Smooth muscle cell (in vitro differentiated cells): ENCODE measurements around the gene COL6A2. TPM values are rescaled to one million over a fixed set of nuclear protein-coding genes. Genes with fewer than 3 reads are reported as not detected.

Source experiments
- DNase-seq: peaks from one replicate; lab custom pipeline; 2025; ENCODE audit not compliant: unreplicated experiment; lab: John Stamatoyannopoulos, UW
- H2AFZ ChIP-seq: fragments of 200-600 bp; sonication (generic); 2 replicates; pipeline ENCODE4 v1.6.0; 2016; ENCODE audit warnings: antibody characterized with exemption, low read depth, mild to moderate bottlenecking
- H3F3A ChIP-seq: fragments of 200-600 bp; sonication (generic); 2 replicates; pipeline ENCODE4 v1.6.0; 2017; ENCODE audit warnings: antibody characterized with exemption, low read depth
- H3K27ac ChIP-seq: fragments of 200-600 bp; sonication (generic); 2 replicates; pipeline ENCODE4 v1.5.1; 2016; ENCODE audit warnings: low read depth, mild to moderate bottlenecking
- H3K27me3 ChIP-seq: fragments of 200-600 bp; sonication (generic); 2 replicates; pipeline ENCODE4 v1.6.1; 2016; ENCODE audit warnings: low read depth, mild to moderate bottlenecking
- H3K36me3 ChIP-seq: fragments of 200-600 bp; sonication (generic); 2 replicates; pipeline ENCODE4 v1.5.1; 2016; ENCODE audit warnings: low read depth
- H3K4me1 ChIP-seq: fragments of 200-600 bp; sonication (generic); 2 replicates; pipeline ENCODE4 v1.5.1; 2016; ENCODE audit warnings: low read depth
- H3K4me2 ChIP-seq: fragments of 200-600 bp; sonication (generic); 2 replicates; pipeline ENCODE4 v1.6.0; 2016; ENCODE audit warnings: mild to moderate bottlenecking
- H3K4me3 ChIP-seq: fragments of 200-600 bp; sonication (generic); 2 replicates; pipeline ENCODE4 v1.5.1; 2016; ENCODE audit warnings: mild to moderate bottlenecking
- H3K79me2 ChIP-seq: fragments of 200-600 bp; sonication (generic); 2 replicates; pipeline ENCODE4 v1.6.0; 2016; ENCODE audit warnings: low read depth, mild to moderate bottlenecking
- H3K9ac ChIP-seq: fragments of 200-600 bp; sonication (generic); 2 replicates; pipeline ENCODE4 v1.6.0; 2016; ENCODE audit warnings: low read depth
- H3K9me3 ChIP-seq: fragments of 200-600 bp; sonication (generic); replicated peaks from 2 replicates; pipeline ENCODE4 v1.5.1; 2016; ENCODE audit warnings: low read depth
- H4K20me1 ChIP-seq: fragments of 200-600 bp; sonication (generic); 2 replicates; pipeline ENCODE4 v1.6.0; 2016; ENCODE audit warnings: low read depth
- CTCF ChIP-seq: fragments of 200-600 bp; sonication (generic); IDR thresholded peaks from 2 replicates; pipeline ENCODE4 v1.5.1; 2017; ENCODE audit warnings: borderline replicate concordance, mild to moderate bottlenecking, antibody characterized with exemption; ENCODE audit not compliant: insufficient read depth, poor library complexity, severe bottlenecking
- WGBS: methylation state at CpG from one replicate; pipeline ENCODE4 v1.1.7; 2016; ENCODE audit warnings: low lambda C conversion rate; 5-methylcytosine and 5-hydroxymethylcytosine counted together
- polyA plus RNA-seq: library from polyadenylated mRNA; unstranded; fragments of >200 nt; fragmentation: Nextera tagmentation; extraction: Ambion mirVana; gene quantifications from 2 replicates; pipeline ENCODE4 v1.2.1, GENCODE V29; 2016
- total RNA-seq: library from RNA; depleted of rRNA; stranded (reverse); fragments of >200 nt; gene quantifications from 2 replicates; pipeline ENCODE4 v1.2.3, GENCODE V29; 2014

Gene COL6A2
- total and polyA plus RNA-seq, 2 experiments from 2014 or later: 1,570 to 4,089 TPM

- H3K4me1 ChIP-seq: no peaks in the 10 kb centered on the region
- no peaks in the 10 kb centered on the region for H3K36me3 ChIP-seq
- no peak overlapping the region for H3K9ac ChIP-seq
- DNase-seq: no peak
- H3K4me3 ChIP-seq: no peak overlapping the region
- H4K20me1 ChIP-seq: peaks cover 19% of the 10 kb centered on the region
- 22% methylated on average over 3 of the region's 4 CpGs for WGBS
- H3F3A ChIP-seq: peaks cover 5% of the 10 kb centered on the region
- no peak overlapping the region for H3K27ac ChIP-seq
- no peak overlapping the region for H3K4me2 ChIP-seq
- no peak overlapping the region for H2AFZ ChIP-seq
- no peaks in the 10 kb centered on the region for H3K79me2 ChIP-seq
- no peaks in the 10 kb centered on the region for H3K27me3 ChIP-seq
- TF ChIP-seq CTCF: no peak
- no peaks in the 10 kb centered on the region for H3K9me3 ChIP-seq
Measured at GRCh38 chr21:46144464-46145070, 46.7 kb downstream of the COL6A2 start.

GRCh38 chr21:46145159-46145839 is 47.4 kb downstream of the COL6A2 start:
- H3K27me3 ChIP-seq: no peaks in the 10 kb centered on the region
- no peak overlapping the region for H3K9ac ChIP-seq
- no peak overlapping the region for H2AFZ ChIP-seq
- H3K9me3 ChIP-seq: no peaks in the 10 kb centered on the region
- DNase-seq: no peak
- H3K4me1 ChIP-seq: no peaks in the 10 kb centered on the region
- H4K20me1 ChIP-seq: peaks cover 12% of the 10 kb centered on the region
- no peak overlapping the region for H3K4me3 ChIP-seq
- no peak overlapping the region for H3K4me2 ChIP-seq
- H3K27ac ChIP-seq: no peak overlapping the region
- 98% methylated on average over 26 of the region's 51 CpGs for WGBS
- H3F3A ChIP-seq: peaks cover 5% of the 10 kb centered on the region
- no peak for TF ChIP-seq CTCF
- no peaks in the 10 kb centered on the region for H3K79me2 ChIP-seq
- H3K36me3 ChIP-seq: no peaks in the 10 kb centered on the region

GRCh38 chr21:46145840-46146691 is 48.2 kb downstream of the COL6A2 start:
- Histone ChIP-seq H2AFZ (no peak overlapping the region), H3K4me1 (no peaks in the 10 kb centered on the region), H3F3A (peaks cover 5% of the 10 kb centered on the region), H3K4me2 (no peak overlapping the region), H3K27ac (no peak overlapping the region), H3K9me3 (no peaks in the 10 kb centered on the region), H3K79me2 (no peaks in the 10 kb centered on the region), H3K4me3 (no peak overlapping the region), H4K20me1 (peaks cover 4% of the 10 kb centered on the region), H3K36me3 (no peaks in the 10 kb centered on the region), H3K27me3 (no peaks in the 10 kb centered on the region), H3K9ac (no peak overlapping the region)
- WGBS: 93% methylated on average over 16 of the region's 60 CpGs
- no peak for DNase-seq
- no peak for TF ChIP-seq CTCF
